Upper lobe of left lung (tissue), 6 donors: ENCODE data around the gene AHI1. TPM values are rescaled to one million over a fixed set of nuclear protein-coding genes. Genes with fewer than 3 reads are reported as not detected.

Experiments used
- ATAC-seq, 2 donors: fragments of 200-7000 bp; cut with Tn5 transposase; one replicate each; pipeline ENCODE4 v1.9.1; 2022; ENCODE audit warnings: mild to moderate bottlenecking in 2 of 2, moderate library complexity in 2 of 2; ENCODE audit not compliant: low FRiP score in 2 of 2
- DNase-seq, 2 donors: peaks; one replicate each; pipeline ENCODE4 v3.0.0-alpha.2; 2019 to 2020
- H3K27ac ChIP-seq, 4 donors: fragments of 200-600 bp; sonication (generic); one replicate each; pipeline ENCODE4 v1.5.1; 2016 to 2019
- H3K27me3 ChIP-seq, 4 donors: fragments of 200-600 bp; sonication (generic); one replicate each; pipeline ENCODE4 v1.5.1; 2017 to 2019
- H3K36me3 ChIP-seq, 4 donors: fragments of 200-600 bp; sonication (generic); one replicate each; pipeline ENCODE4 v1.5.1; 2016 to 2019
- H3K4me1 ChIP-seq, 4 donors: fragments of 200-600 bp; sonication (generic); one replicate each; pipeline ENCODE4 v1.5.1; 2018 to 2019
- H3K4me3 ChIP-seq, 4 donors: fragments of 200-600 bp; sonication (generic); one replicate each; pipeline ENCODE4 v1.5.1; 2017 to 2019; ENCODE audit warnings: mild to moderate bottlenecking in 2 of 4, moderate library complexity in 1 of 4
- H3K9me3 ChIP-seq, 4 donors: fragments of 200-600 bp; sonication (generic); one replicate each; pipeline ENCODE4 v1.5.1; 2018 to 2019
- CTCF ChIP-seq, 6 experiments: fragments of 450-650 bp in 4 of 6; fragments of 200-600 bp in 2 of 6; sonication (generic) in 2 of 6; IDR thresholded peaks; one replicate each; pipeline ENCODE4 v1.5.1; 2016 to 2019; ENCODE audit warnings: antibody characterized with exemption in 6 of 6
- EP300 ChIP-seq, 4 donors: sonication (generic); formaldehyde crosslinking; IDR thresholded peaks; one replicate each; pipeline ENCODE4 v1.5.1; 2017; ENCODE audit warnings: antibody characterized with exemption in 4 of 4, control low read depth in 2 of 4
- POLR2A ChIP-seq, 4 donors: fragments of 450-650 bp; IDR thresholded peaks; one replicate each; pipeline ENCODE4 v1.5.1; 2016 to 2017; ENCODE audit warnings: antibody characterized with exemption in 4 of 4, mild to moderate bottlenecking in 2 of 4
- POLR2AphosphoS5 ChIP-seq, 2 donors: sonication (generic); formaldehyde crosslinking; IDR thresholded peaks; one replicate each; pipeline ENCODE4 v1.5.1; 2017; ENCODE audit warnings: antibody characterized with exemption in 2 of 2
- WGBS, 2 donors: methylation state at CpG; one replicate each; pipeline ENCODE4 v1.1.5; 2017 to 2018; 5-methylcytosine and 5-hydroxymethylcytosine counted together
- total RNA-seq, 6 donors: library from RNA; depleted of rRNA in 4 of 6; stranded (reverse); fragments of >200 nt in 4 of 6; gene quantifications; one replicate each; pipeline versions ENCODE4 v1.1.0 to v1.2.1, GENCODE V29; 2016 to 2021
- donor health status: DM: no; HTN: no; CAD: no; lungs with moderate emphysema.
- donor health status: DM: no; HTN: yes; CAD: no; lungs with severe emphysema.

AHI1 gene
- total RNA-seq, 6 donors from 2014 or later: 17.1 to 57.6 (median 40.3) TPM

- Histone ChIP-seq H3K36me3 (no peaks in the 10 kb centered on the region), H3K4me3 (no peak overlapping the region), H3K4me1 (no peaks in the 10 kb centered on the region), H3K27ac (no peak overlapping the region), H3K9me3 (no peaks in the 10 kb centered on the region), H3K27me3 (no peaks in the 10 kb centered on the region)
- no peak for DNase-seq
- TF ChIP-seq POLR2A (IDR thresholded peaks at IDR 0.05): no peak
- no peak for TF ChIP-seq EP300 (IDR thresholded peaks at IDR 0.05)
- no peak for TF ChIP-seq POLR2AphosphoS5 (IDR thresholded peaks at IDR 0.05)
- TF ChIP-seq CTCF (IDR thresholded peaks at IDR 0.05): peak in 5 of 6 experiments; percentile 42 to 66 (median 53)
- peak in 1 of 2 donors; percentile 84 for ATAC-seq
- WGBS, 2 donors: 19 to 21% methylated on average over 2 of the region's 2 CpGs
Observed at GRCh38 chr6:135423649-135424128, 73.9 kb downstream of the AHI1 start.

- ATAC-seq: no peak
- Histone ChIP-seq H3K4me3 (no peak overlapping the region), H3K9me3 (no peaks in the 10 kb centered on the region), H3K36me3 (no peaks in the 10 kb centered on the region), H3K4me1 (no peaks in the 10 kb centered on the region), H3K27ac (no peak overlapping the region), H3K27me3 (no peaks in the 10 kb centered on the region)
- TF ChIP-seq CTCF (IDR thresholded peaks at IDR 0.05) (no peak), POLR2AphosphoS5 (IDR thresholded peaks at IDR 0.05) (no peak), POLR2A (IDR thresholded peaks at IDR 0.05) (no peak), EP300 (IDR thresholded peaks at IDR 0.05) (no peak)
- no peak for DNase-seq
- 80 to 93% methylated on average over 2 of the region's 2 CpGs for WGBS, 2 donors
Observed at GRCh38 chr6:135419162-135419561, 78.4 kb downstream of the AHI1 start.

- Histone ChIP-seq H3K4me1 (no peaks in the 10 kb centered on the region), H3K9me3 (no peaks in the 10 kb centered on the region), H3K4me3 (no peak overlapping the region), H3K27me3 (no peaks in the 10 kb centered on the region), H3K27ac (no peak overlapping the region), H3K36me3 (no peaks in the 10 kb centered on the region)
- TF ChIP-seq EP300 (IDR thresholded peaks at IDR 0.05) (no peak), CTCF (IDR thresholded peaks at IDR 0.05) (no peak), POLR2A (IDR thresholded peaks at IDR 0.05) (no peak), POLR2AphosphoS5 (IDR thresholded peaks at IDR 0.05) (no peak)
- 82 to 84% methylated on average over 3 of the region's 3 CpGs for WGBS, 2 donors
- ATAC-seq: no peak
- no peak for DNase-seq
Observed at GRCh38 chr6:135418040-135418760, 79.3 kb downstream of the AHI1 start.

- Histone ChIP-seq H3K9me3 (no peaks in the 10 kb centered on the region), H3K27me3 (no peaks in the 10 kb centered on the region), H3K36me3 (peaks cover 0 to 13% (median 8%) of the 10 kb centered on the region in 4 donors), H3K4me3 (no peak overlapping the region), H3K4me1 (no peaks in the 10 kb centered on the region), H3K27ac (no peak overlapping the region)
- WGBS, 2 donors: 86 to 92% methylated on average over 1 of the region's 1 CpG
- ATAC-seq: no peak
- DNase-seq: no peak
- TF ChIP-seq EP300 (IDR thresholded peaks at IDR 0.05) (no peak), POLR2AphosphoS5 (IDR thresholded peaks at IDR 0.05) (no peak), CTCF (IDR thresholded peaks at IDR 0.05) (no peak), POLR2A (IDR thresholded peaks at IDR 0.05) (no peak)
Observed at GRCh38 chr6:135412761-135413160, 84.8 kb downstream of the AHI1 start.

GRCh38 chr6:135411849-135412248, 85.7 kb downstream of the AHI1 start:
- no peaks in the 10 kb centered on the region for H3K9me3 ChIP-seq
- no peaks in the 10 kb centered on the region for H3K27me3 ChIP-seq
- 94 to 97% methylated on average over 2 of the region's 2 CpGs for WGBS, 2 donors
- no peak overlapping the region for H3K4me3 ChIP-seq
- H3K4me1 ChIP-seq: no peaks in the 10 kb centered on the region
- DNase-seq (no peak), ATAC-seq (no peak)
- peaks cover 0 to 13% (median 8%) of the 10 kb centered on the region in 4 donors for H3K36me3 ChIP-seq
- H3K27ac ChIP-seq: no peak overlapping the region
- TF ChIP-seq CTCF (IDR thresholded peaks at IDR 0.05) (no peak), POLR2A (IDR thresholded peaks at IDR 0.05) (no peak), POLR2AphosphoS5 (IDR thresholded peaks at IDR 0.05) (no peak), EP300 (IDR thresholded peaks at IDR 0.05) (no peak)
